Panc1 (cell line): ENCODE results near the gene C1orf50.

Source experiments
- CTCF ChIP-seq: fragments of 450-650 bp; IDR thresholded peaks from 2 replicates; pipeline ENCODE4 v1.5.1; 2017; ENCODE audit warnings: mild to moderate bottlenecking
- POLR2AphosphoS5 ChIP-seq: IDR thresholded peaks from 2 replicates; pipeline ENCODE4 v1.6.1; 2012; ENCODE audit warnings: mild to moderate bottlenecking, low read depth, low read length, moderate library complexity
- SIN3A ChIP-seq: IDR thresholded peaks from 2 replicates; pipeline ENCODE4 v1.6.1; 2012; ENCODE audit warnings: low read depth, mild to moderate bottlenecking, low read length, moderate library complexity, borderline replicate concordance; ENCODE audit not compliant: insufficient read depth
- TCF7L2 ChIP-seq: IDR thresholded peaks from 2 replicates; pipeline ENCODE4 v1.6.1; 2011; ENCODE audit warnings: mild to moderate bottlenecking, low read depth, low read length, inconsistent platforms
- TF ChIP-seq, protein P1 (sequence below), 2 experiments: IDR thresholded peaks; 2 replicates each; pipeline ENCODE4 v1.6.1; 2011 to 2012; ENCODE audit warnings: low read depth in 2 of 2, control low read depth in 1 of 2, low read length in 1 of 2, mild to moderate bottlenecking in 1 of 2, moderate library complexity in 1 of 2; ENCODE audit not compliant: insufficient read depth in 1 of 2

- TF ChIP-seq CTCF (no peak), SIN3A (no peak), POLR2AphosphoS5 (no peak), TCF7L2 (no peak)
- TF ChIP-seq, protein P1, sequence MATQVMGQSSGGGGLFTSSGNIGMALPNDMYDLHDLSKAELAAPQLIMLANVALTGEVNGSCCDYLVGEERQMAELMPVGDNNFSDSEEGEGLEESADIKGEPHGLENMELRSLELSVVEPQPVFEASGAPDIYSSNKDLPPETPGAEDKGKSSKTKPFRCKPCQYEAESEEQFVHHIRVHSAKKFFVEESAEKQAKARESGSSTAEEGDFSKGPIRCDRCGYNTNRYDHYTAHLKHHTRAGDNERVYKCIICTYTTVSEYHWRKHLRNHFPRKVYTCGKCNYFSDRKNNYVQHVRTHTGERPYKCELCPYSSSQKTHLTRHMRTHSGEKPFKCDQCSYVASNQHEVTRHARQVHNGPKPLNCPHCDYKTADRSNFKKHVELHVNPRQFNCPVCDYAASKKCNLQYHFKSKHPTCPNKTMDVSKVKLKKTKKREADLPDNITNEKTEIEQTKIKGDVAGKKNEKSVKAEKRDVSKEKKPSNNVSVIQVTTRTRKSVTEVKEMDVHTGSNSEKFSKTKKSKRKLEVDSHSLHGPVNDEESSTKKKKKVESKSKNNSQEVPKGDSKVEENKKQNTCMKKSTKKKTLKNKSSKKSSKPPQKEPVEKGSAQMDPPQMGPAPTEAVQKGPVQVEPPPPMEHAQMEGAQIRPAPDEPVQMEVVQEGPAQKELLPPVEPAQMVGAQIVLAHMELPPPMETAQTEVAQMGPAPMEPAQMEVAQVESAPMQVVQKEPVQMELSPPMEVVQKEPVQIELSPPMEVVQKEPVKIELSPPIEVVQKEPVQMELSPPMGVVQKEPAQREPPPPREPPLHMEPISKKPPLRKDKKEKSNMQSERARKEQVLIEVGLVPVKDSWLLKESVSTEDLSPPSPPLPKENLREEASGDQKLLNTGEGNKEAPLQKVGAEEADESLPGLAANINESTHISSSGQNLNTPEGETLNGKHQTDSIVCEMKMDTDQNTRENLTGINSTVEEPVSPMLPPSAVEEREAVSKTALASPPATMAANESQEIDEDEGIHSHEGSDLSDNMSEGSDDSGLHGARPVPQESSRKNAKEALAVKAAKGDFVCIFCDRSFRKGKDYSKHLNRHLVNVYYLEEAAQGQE (IDR thresholded peaks at IDR 0.05; ENCODE audit: insufficient read depth in 1 of 2, low read depth in 2 of 2, low read length in 1 of 2): no peak
Observed at GRCh38 chr1:42801832-42802473, 34.9 kb downstream of the C1orf50 start.
